Naive thymus-derived CD8-positive, alpha-beta T cell (primary cell): ENCODE data around the gene AGPAT3. TPM values are rescaled to one million over a fixed set of nuclear protein-coding genes. Genes with fewer than 3 reads are reported as not detected.

Experiments used
- ATAC-seq, 2 donors: fragments of 150-1000 bp; cut with Tn5 transposase in 1 of 2; sonication (Bioruptor Pico), chemical (Tn5 transposase) in 1 of 2; 1 replicate in 1 of 2; 2 replicates in 1 of 2; pipeline ENCODE4 v1.10.0; 2021; ENCODE audit warnings: mild to moderate bottlenecking in 2 of 2, moderate library complexity in 2 of 2
- POLR2A ChIA-PET: fragments of 350-600 bp; sonication (Branson Sonifier 250); formaldehyde crosslinking; loops from one replicate; lab custom pipeline; 2021; ENCODE audit warnings: antibody characterized with exemption; lab: Charles Lee
- DNase-seq, 10 donors: peaks; one replicate each; pipeline versions ENCODE4 v3.0.0 to v3.0.0-alpha.2; 2020 to 2022
- H3K27ac Mint-ChIP-seq, 10 donors: one replicate each; pipeline ENCODE4 v1.8.0; 2020 to 2022; ENCODE audit warnings: mild to moderate bottlenecking in 10 of 10, mixed read lengths in 10 of 10, moderate library complexity in 4 of 10, inconsistent platforms in 1 of 10
- H3K27me3 Mint-ChIP-seq, 5 donors: one replicate each; pipeline ENCODE4 v1.8.0; 2021 to 2022; ENCODE audit warnings: mixed read lengths in 5 of 5
- H3K36me3 Mint-ChIP-seq, 3 donors: one replicate each; pipeline ENCODE4 v1.8.0; 2020 to 2022; ENCODE audit warnings: mixed read lengths in 3 of 3, mild to moderate bottlenecking in 2 of 3, inconsistent platforms in 1 of 3
- H3K4me1 Mint-ChIP-seq, 4 donors: one replicate each; pipeline ENCODE4 v1.8.0; 2021 to 2022; ENCODE audit warnings: mixed read lengths in 4 of 4
- H3K4me3 Mint-ChIP-seq, 10 donors: one replicate each; pipeline ENCODE4 v1.8.0; 2020 to 2022; ENCODE audit warnings: mild to moderate bottlenecking in 10 of 10, mixed read lengths in 10 of 10, moderate library complexity in 6 of 10, inconsistent platforms in 1 of 10
- H3K9me3 Mint-ChIP-seq, 9 donors: one replicate each; pipeline ENCODE4 v1.8.0; 2020 to 2022; ENCODE audit warnings: mixed read lengths in 9 of 9, mild to moderate bottlenecking in 3 of 9, inconsistent platforms in 1 of 9, moderate library complexity in 1 of 9
- polyA plus RNA-seq, 3 donors: library from polyadenylated mRNA; unstranded; fragments of 300-500 nt; fragmentation: Illumina TruSeq; gene quantifications; one replicate each; pipeline ENCODE4 v1.2.3, GENCODE V29; 2021
- total RNA-seq, 8 experiments: library from RNA in 2 of 8; stranded (reverse) in 2 of 8; gene quantifications; one replicate each; pipeline ENCODE4 v1.2.3 and lab custom pipeline; 2021 to 2026

The AGPAT3 gene
- total and polyA plus RNA-seq, 5 experiments from 2014 or later, result 10.9 to 59.0 (median 18.0) TPM

DNA sequence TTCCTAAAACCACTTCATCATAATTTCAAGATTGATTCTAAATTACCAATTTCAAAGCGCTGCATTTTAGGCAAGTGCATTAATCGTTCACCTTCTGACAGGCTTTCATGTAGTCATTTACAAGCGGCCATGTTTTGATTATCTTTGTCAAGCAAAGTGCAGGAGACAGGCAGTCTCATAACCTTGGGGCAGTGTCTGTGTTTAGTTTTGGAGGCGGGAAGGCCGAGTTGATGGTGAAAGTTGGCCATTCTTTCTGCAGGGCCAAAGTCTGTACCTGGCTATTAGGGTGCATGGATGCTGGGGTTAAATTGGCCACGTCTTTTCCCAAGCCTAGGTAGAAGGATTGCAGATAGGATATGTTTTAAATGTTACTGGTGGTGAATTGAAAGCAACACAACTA, 2.9 kb downstream of the AGPAT3 start:
- ATAC-seq, result no peak
- POLR2A ChIA-PET, result no interaction called here
- peaks cover 33 to 59% (median 53%) of the 10 kb centered on the region in 4 donors for H3K4me1 Mint-ChIP-seq

DNA sequence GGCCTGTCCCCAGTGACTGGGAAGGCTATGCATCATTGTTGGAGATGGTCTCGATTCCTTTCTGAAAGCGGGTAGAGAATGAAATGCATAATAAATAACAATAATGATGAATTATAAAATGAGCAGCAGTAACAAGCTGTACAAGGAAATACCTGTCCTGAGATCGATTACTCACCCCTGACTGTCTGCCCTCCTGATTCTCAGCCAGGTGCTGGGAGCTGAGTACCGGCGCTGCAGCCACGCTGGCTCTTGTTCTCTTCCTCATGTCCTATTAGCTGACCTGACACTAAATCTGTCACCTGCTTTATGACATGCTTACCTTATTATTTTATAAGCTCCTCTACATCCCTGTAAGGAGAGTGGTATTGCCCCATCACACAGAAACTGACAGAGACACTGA, 3.4 kb downstream of the AGPAT3 start:
- Mint-ChIP-seq H3K4me3 (peak overlapping the region in 1 of 10 donors; percentile 86), H3K27ac (peak overlapping the region; percentile 34 to 94 (median 88)), H3K4me1 (peaks cover 35 to 61% (median 55%) of the 10 kb centered on the region in 4 donors), H3K9me3 (no peaks in the 10 kb centered on the region), H3K27me3 (no peaks in the 10 kb centered on the region), H3K36me3 (peaks cover 0 to 33% (median 3%) of the 10 kb centered on the region in 3 donors)
- no peak for DNase-seq
- POLR2A ChIA-PET, result interaction anchor here (0.8 kb wide), 1 partner anchor 53 kb away, joined by 3 read pairs; no protein-coding TSS in a partner anchor
- no peak for ATAC-seq

More for the DNA sequence above, 2.9 kb downstream of the AGPAT3 start:
- Mint-ChIP-seq H3K27me3 (no peaks in the 10 kb centered on the region), H3K4me3 (peak overlapping the region in 9 of 10 donors; percentile 7 to 91 (median 82)), H3K36me3 (peaks cover 0 to 29% (median 3%) of the 10 kb centered on the region in 3 donors), H3K9me3 (no peaks in the 10 kb centered on the region), H3K27ac (peak overlapping the region; percentile 77 to 94 (median 90))
- DNase-seq, result no peak

DNA sequence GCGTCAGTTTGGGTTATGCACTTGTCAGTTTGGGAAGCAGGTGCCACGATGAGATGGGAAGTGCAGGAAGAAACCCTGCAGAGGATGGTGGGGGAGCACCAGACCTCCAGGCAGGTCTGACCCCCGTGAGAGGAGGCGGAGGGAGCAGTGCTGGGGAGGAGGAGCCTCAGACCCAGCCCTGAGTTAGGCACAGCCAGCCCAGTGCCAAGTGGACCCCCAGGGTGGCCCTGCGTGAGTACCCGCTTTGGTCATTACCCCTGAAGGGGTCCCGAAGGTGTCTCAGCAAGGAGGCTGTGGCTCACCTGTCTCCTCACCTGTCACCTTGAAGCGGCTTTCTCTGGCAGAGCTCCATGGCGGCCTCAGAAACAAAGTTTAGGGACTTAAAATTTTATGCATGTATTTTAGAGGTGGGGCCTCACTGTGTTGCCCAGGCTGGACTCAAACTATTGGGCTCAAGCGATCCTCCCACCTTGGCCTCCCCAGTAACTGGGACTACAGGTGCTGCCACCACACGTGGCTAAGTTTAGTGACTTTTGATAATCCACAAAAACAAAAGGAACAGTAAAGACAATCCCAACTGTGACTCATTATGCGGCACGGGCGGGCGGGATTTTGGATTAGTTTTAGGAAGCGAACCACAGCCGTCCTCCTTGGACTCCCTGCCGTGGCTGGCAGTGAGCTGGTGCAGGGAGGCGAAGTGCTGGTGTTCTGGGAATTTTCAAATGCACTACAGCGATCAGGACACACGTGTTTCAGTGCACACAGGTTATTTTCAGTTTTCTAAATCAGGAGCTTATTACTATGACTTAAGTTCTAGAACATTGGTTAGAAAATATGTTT, 4.7 kb downstream of the AGPAT3 start:
- POLR2A ChIA-PET, result no interaction called here
- Mint-ChIP-seq H3K36me3 (peaks cover 0 to 36% (median 5%) of the 10 kb centered on the region in 3 donors), H3K4me1 (peaks cover 36 to 70% (median 61%) of the 10 kb centered on the region in 4 donors), H3K27me3 (no peaks in the 10 kb centered on the region), H3K27ac (peak overlapping the region in 7 of 10 donors; percentile 12 to 90 (median 66)), H3K4me3 (peak overlapping the region in 1 of 10 donors; percentile 4), H3K9me3 (no peaks in the 10 kb centered on the region)
- ATAC-seq, result no peak
- DNase-seq, result no peak

DNA sequence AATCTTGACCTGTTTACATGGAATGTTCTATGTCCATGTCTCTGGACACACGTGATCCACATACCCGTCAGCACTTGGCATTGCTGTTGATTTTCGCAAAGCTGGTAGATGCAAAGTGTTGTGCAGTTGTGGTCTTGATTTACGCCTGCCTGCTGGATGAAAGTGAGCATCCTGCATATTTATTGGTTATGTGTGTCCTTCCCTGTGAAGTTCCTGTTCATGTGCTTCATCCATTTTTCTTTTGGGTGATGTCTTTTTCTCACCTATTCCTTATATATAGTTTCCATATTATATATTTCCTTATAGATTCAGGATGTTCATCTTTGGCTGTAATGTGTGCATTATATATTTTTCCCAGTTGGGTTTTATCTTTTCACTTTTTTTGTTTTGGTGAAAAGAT, 6.5 kb downstream of the AGPAT3 start:
- Mint-ChIP-seq H3K27ac (peak overlapping the region in 1 of 10 donors; percentile 1), H3K9me3 (peaks cover 0 to 3% (median 0%) of the 10 kb centered on the region in 9 donors), H3K27me3 (no peaks in the 10 kb centered on the region), H3K4me1 (peaks cover 41 to 76% (median 63%) of the 10 kb centered on the region in 4 donors), H3K36me3 (peaks cover 0 to 48% (median 9%) of the 10 kb centered on the region in 3 donors), H3K4me3 (no peak overlapping the region)
- no peak for ATAC-seq
- no peak for DNase-seq
- POLR2A ChIA-PET, result no interaction called here

DNA sequence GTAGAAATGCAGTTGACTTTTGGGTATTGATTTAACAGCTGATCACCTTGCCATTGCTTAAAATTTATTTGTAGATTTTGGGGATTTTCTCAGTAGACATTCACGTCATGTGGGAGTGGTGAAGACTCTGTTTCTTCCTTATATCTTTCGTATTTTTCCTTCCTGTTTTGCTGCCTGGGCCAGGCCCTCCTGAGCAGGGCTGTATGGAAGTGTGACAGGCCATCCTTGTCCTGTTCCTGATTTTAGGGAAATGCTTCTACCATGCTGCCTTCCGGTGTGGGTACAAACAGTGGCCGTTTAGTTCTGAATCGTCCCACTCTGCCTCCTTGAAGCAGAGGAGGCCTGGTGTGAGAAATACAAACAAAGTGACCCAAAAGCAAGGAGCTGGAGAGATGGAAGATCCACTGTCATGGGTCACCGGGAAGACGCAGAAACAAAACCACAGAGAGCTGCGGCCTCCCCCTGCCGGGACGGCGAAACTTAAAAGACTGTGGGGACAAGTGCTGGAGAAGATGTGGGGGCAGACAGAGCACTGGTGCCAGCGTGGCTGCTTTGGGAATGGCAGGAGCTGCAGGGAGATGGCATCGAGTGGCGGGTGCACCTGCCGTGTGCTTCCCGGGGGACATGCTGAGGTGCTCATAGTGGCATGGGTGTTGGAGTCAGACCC, 7.6 kb downstream of the AGPAT3 start:
- H3K4me3 Mint-ChIP-seq, result no peak overlapping the region
- ATAC-seq (no peak), DNase-seq (no peak)
- H3K9me3 Mint-ChIP-seq, result peaks cover 0 to 3% (median 0%) of the 10 kb centered on the region in 9 donors
- no peaks in the 10 kb centered on the region for H3K27me3 Mint-ChIP-seq
- POLR2A ChIA-PET, result interaction anchor here (0.7 kb wide), 1 partner anchor 62 kb away, joined by 3 read pairs; no protein-coding TSS in a partner anchor
- H3K36me3 Mint-ChIP-seq, result peaks cover 0 to 45% (median 9%) of the 10 kb centered on the region in 3 donors
- H3K27ac Mint-ChIP-seq, result peak overlapping the region in 6 of 10 donors; percentile 27 to 61 (median 54)
- H3K4me1 Mint-ChIP-seq, result peaks cover 35 to 70% (median 52%) of the 10 kb centered on the region in 4 donors

DNA sequence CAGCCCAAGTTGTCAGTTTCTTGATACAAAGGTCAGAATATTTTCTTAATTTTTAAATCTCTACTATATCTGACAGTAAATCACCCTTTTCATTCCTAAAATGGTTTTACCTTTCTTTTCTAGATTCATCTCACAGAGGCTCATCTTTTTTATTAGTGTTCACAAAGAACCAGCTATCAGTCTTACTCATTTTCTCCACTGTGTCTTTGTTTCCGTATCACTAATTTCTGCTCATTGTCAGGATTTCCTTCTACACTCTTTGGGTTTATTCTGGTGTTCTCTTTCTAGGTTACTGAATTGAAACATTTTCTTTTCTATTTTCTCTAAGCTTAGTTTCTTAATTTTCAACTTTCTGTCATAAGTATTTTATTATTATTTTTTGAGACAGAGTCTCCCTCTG, 8.7 kb downstream of the AGPAT3 start:
- POLR2A ChIA-PET, result interaction anchor here (0.6 to 1.0 kb wide), 3 partner anchors 9 to 61 kb away, joined by 3 to 5 read pairs (median 3); partner anchors contain the start of gene AGPAT3
- H3K9me3 Mint-ChIP-seq, result peaks cover 0 to 3% (median 0%) of the 10 kb centered on the region in 9 donors
- peaks cover 29 to 69% (median 50%) of the 10 kb centered on the region in 4 donors for H3K4me1 Mint-ChIP-seq
- no peak overlapping the region for H3K4me3 Mint-ChIP-seq
- peak overlapping the region in 3 of 10 donors; percentile 21 to 69 (median 24) for H3K27ac Mint-ChIP-seq
- ATAC-seq (no peak), DNase-seq (no peak)
- peaks cover 0 to 52% (median 14%) of the 10 kb centered on the region in 3 donors for H3K36me3 Mint-ChIP-seq
- no peaks in the 10 kb centered on the region for H3K27me3 Mint-ChIP-seq

DNA sequence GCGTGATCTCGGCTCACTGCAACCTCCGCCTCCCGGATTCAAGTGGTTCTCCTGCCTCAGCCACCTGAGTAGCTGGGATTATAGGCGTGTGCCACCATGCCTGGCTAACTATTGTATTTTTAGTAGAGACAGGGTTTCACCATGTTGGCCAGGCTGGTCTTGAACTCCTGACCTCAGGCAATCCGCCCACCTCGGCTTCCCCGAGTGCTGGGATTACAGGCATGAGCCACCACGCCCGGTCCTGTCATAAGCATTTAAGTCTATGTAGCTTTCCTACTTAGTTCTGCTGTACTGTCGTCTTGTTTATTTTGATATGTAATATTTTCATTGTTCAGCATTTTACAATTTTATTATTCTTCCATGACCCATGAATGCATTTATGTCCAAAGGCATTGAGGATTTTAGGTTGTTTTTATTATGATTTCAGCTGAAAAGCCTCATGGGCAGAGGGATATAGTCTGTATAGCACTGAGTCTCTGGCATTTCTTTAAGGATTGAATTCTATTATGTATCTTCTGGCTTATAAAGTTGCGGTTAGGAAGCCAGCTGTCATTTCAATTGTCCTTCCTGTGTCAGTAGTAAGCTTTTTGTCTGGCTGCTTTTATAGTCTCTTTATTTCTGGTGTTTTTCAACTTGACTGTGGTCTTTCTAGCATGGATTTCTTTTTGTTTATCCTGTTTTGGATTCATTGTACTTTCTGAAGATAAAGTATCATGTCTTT, 9.2 kb downstream of the AGPAT3 start:
- H3K27me3 Mint-ChIP-seq, result no peaks in the 10 kb centered on the region
- H3K9me3 Mint-ChIP-seq, result peaks cover 0 to 3% (median 0%) of the 10 kb centered on the region in 9 donors
- ATAC-seq (no peak), DNase-seq (no peak)
- H3K4me3 Mint-ChIP-seq, result no peak overlapping the region
- POLR2A ChIA-PET, result interaction anchor here (0.6 to 1.0 kb wide), 2 partner anchors 10 to 41 kb away, joined by 3 to 5 read pairs; partner anchors contain the start of gene AGPAT3
- peaks cover 0 to 46% (median 12%) of the 10 kb centered on the region in 3 donors for H3K36me3 Mint-ChIP-seq
- H3K27ac Mint-ChIP-seq, result peak overlapping the region in 4 of 10 donors; percentile 24 to 69 (median 27)
- peaks cover 24 to 66% (median 45%) of the 10 kb centered on the region in 4 donors for H3K4me1 Mint-ChIP-seq

DNA sequence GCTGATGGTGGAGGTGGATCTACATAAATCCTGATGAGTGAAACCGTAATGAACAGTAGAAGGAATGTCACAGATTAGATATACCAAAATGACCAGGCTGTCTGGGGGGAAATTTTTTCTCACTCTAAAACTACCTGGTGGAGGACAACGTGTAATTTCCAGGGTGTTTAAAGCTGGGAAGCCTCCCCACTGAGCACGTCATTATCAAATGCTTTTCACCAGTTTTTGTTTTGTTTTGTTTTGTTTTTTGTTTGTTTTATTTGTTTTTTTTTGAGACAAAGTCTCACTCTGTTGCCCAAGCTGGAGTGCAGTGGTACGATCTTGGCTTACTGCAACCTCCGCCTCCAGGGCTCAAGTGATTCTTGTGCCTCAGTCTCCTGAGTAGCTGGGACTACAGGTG, 11.6 kb downstream of the AGPAT3 start:
- no peak overlapping the region for H3K4me3 Mint-ChIP-seq
- H3K4me1 Mint-ChIP-seq, result peaks cover 30 to 70% (median 51%) of the 10 kb centered on the region in 4 donors
- ATAC-seq (no peak), DNase-seq (no peak)
- no peaks in the 10 kb centered on the region for H3K27me3 Mint-ChIP-seq
- peak overlapping the region in 2 of 10 donors; percentile 27 to 35 for H3K27ac Mint-ChIP-seq
- H3K36me3 Mint-ChIP-seq, result peaks cover 0 to 44% (median 11%) of the 10 kb centered on the region in 3 donors
- H3K9me3 Mint-ChIP-seq, result peaks cover 0 to 3% (median 0%) of the 10 kb centered on the region in 9 donors
- POLR2A ChIA-PET, result no interaction called here

DNA sequence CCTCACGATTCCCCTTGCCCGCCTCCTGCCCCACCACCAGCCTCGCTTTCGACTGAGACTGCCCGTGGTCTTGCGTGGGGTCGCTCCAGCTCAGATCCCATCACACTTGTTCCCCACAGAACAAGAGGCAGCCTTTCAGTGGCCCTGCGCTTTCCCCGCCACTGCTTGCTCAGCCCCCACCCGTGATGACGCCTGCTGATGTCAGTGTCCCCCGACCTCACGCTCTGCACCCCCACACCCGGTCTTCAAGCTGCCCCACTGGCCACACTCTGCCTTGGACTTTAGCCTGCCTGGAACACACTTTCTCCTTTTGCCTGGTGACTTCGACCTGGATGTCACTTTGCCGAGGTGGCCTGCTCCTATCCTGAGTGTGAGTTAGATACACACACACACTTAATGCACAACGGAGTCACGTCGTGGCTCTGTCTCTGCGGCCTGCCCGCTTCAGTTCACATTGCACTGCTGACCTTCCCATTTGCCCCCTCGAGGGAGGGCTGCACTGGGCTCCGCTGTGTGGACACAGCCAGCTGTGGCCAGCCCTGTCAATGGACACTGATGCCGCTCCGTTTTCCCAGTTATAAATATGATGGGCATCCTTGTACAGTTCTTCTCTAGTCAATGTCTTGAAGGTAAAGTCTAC, 13.0 kb downstream of the AGPAT3 start:
- no peak overlapping the region for H3K4me3 Mint-ChIP-seq
- no peak for ATAC-seq
- H3K27ac Mint-ChIP-seq, result peak overlapping the region in 3 of 10 donors; percentile 41 to 72 (median 65)
- H3K27me3 Mint-ChIP-seq, result no peaks in the 10 kb centered on the region
- peaks cover 0 to 3% (median 0%) of the 10 kb centered on the region in 9 donors for H3K9me3 Mint-ChIP-seq
- H3K4me1 Mint-ChIP-seq, result peaks cover 21 to 68% (median 46%) of the 10 kb centered on the region in 4 donors
- H3K36me3 Mint-ChIP-seq, result peaks cover 0 to 41% (median 11%) of the 10 kb centered on the region in 3 donors
- no peak for DNase-seq
- POLR2A ChIA-PET, result interaction anchor here (0.6 kb wide), 1 partner anchor 28 kb away, joined by 3 read pairs; no protein-coding TSS in a partner anchor

DNA sequence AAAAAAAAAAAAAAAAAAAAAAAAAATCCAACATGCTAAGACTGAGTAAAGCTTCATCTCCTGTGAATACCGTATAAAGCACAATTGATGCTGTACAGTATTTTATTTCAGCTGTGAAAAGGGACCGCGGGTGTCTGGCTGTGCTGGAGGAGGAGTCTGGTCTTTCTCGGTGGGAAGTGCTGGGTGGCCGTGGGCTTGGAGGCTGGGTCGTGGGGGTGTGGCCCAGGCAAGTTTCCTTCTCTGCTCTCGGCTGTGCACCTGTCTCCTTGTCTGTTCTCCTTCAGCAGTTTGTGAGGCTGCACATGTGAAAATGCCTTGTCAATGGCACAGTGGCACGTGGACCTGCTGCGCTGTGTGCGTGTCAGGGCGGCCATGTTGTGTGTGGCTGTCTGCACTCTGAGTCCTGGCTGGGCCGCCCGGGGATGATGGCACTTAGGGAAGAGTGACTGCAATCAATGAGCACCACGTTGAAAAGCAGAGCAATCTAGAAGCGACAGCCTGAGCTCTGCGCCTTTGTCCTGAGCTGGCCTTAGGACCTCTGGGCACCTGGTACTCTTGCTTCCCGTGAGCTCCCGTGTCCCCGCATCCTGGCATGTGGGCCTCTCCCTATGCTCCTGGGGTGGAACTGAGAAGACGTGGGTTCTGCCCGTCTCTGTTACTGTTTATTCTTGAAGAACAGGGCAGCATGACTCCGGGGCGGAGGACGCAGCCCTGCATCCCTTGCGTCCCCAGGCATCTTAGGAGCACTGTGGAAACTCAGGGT, 14.5 kb downstream of the AGPAT3 start:
- Mint-ChIP-seq H3K4me3 (no peak overlapping the region), H3K36me3 (peaks cover 0 to 39% (median 9%) of the 10 kb centered on the region in 3 donors), H3K27ac (no peak overlapping the region), H3K27me3 (no peaks in the 10 kb centered on the region), H3K9me3 (peaks cover 0 to 3% (median 0%) of the 10 kb centered on the region in 9 donors), H3K4me1 (peaks cover 25 to 70% (median 49%) of the 10 kb centered on the region in 4 donors)
- ATAC-seq, result no peak
- POLR2A ChIA-PET, result interaction anchor here (0.6 to 1.4 kb wide), 3 partner anchors 14 to 987 kb away, joined by 4 read pairs; partner anchors contain the start of gene NDUFV3
- DNase-seq, result peak in 1 of 10 donors; percentile 32
